PC-3 (cell line): Measurements from ENCODE around the gene PCNT.

Source experiments
- CTCF ChIP-seq: fragments of 300-600 bp; sonication (generic); conservative IDR thresholded peaks from 2 replicates; pipeline ENCODE4 v1.5.1; 2017; ENCODE audit warnings: antibody characterized with exemption, low read depth, mild to moderate bottlenecking, low read length
- EZH2 ChIP-seq: fragments of 300-600 bp; sonication (generic); IDR thresholded peaks from one replicate; pipeline ENCODE4 v1.6.1; 2017; ENCODE audit warnings: antibody characterized with exemption, mild to moderate bottlenecking, low read length; ENCODE audit not compliant: unreplicated experiment
- EZH2phosphoT487 ChIP-seq: fragments of 300-600 bp; sonication (generic); IDR thresholded peaks from 2 replicates; pipeline ENCODE4 v1.6.1; 2018; ENCODE audit warnings: mild to moderate bottlenecking, antibody characterized with exemption, low read length, borderline replicate concordance

GRCh38 chr21:46413365-46413696 is 89.4 kb downstream of the PCNT start:
- no peak for TF ChIP-seq CTCF
- no peak for TF ChIP-seq EZH2
- TF ChIP-seq EZH2phosphoT487 = no peak
